Measurements from ENCODE around the gene PSD.

Gene PSD

GRCh38 chr10:102413806-102414561 lies 4.6 kb downstream of the PSD start:
- no peak for TF ChIP-seq CTCF (IDR thresholded peaks at IDR 0.05; ENCODE audit: insufficient read depth, low read depth, low read length, missing control alignments)
- DNase-seq (ENCODE audit: low read depth) = no peak
- no peak overlapping the region for H3K4me3 ChIP-seq (ENCODE audit: low read length)

- DNase-seq (ENCODE audit: low read depth) = no peak
- no peak overlapping the region for H3K4me3 ChIP-seq (ENCODE audit: low read length)
- no peak for TF ChIP-seq CTCF (IDR thresholded peaks at IDR 0.05; ENCODE audit: insufficient read depth, low read depth, low read length, missing control alignments)
Observed at GRCh38 chr10:102413053-102413705, 5.4 kb downstream of the PSD start.

- TF ChIP-seq CTCF (IDR thresholded peaks at IDR 0.05; ENCODE audit: insufficient read depth, low read depth, low read length, missing control alignments) = no peak
- no peak overlapping the region for H3K4me3 ChIP-seq (ENCODE audit: low read length)
- no peak for DNase-seq (ENCODE audit: low read depth)
Observed at GRCh38 chr10:102412293-102412692, 6.3 kb downstream of the PSD start.

- no peak for TF ChIP-seq CTCF (IDR thresholded peaks at IDR 0.05; ENCODE audit: insufficient read depth, low read depth, low read length, missing control alignments)
- no peak overlapping the region for H3K4me3 ChIP-seq (ENCODE audit: low read length)
- DNase-seq (ENCODE audit: low read depth) = no peak
Observed at GRCh38 chr10:102411341-102412255, 7.0 kb downstream of the PSD start.

GRCh38 chr10:102410429-102411073 lies 8.0 kb downstream of the PSD start:
- H3K4me3 ChIP-seq (ENCODE audit: low read length) = peak overlapping the region; percentile 14
- TF ChIP-seq CTCF (IDR thresholded peaks at IDR 0.05; ENCODE audit: insufficient read depth, low read depth, low read length, missing control alignments) = no peak
- no peak for DNase-seq (ENCODE audit: low read depth)

GRCh38 chr10:102409604-102410428 lies 8.8 kb downstream of the PSD start:
- no peak for DNase-seq (ENCODE audit: low read depth)
- H3K4me3 ChIP-seq (ENCODE audit: low read length) = peak overlapping the region; percentile 14
- no peak for TF ChIP-seq CTCF (IDR thresholded peaks at IDR 0.05; ENCODE audit: insufficient read depth, low read depth, low read length, missing control alignments)

Measured in epithelial cell of esophagus (primary cell).